Mucosa of descending colon (tissue), 3 donors: ENCODE data around the gene LRRC1. TPM values are rescaled to one million over a fixed set of nuclear protein-coding genes. Genes with fewer than 3 reads are reported as not detected.

Experiments
- ATAC-seq: fragments of 200-7000 bp; cut with Tn5 transposase; one replicate; pipeline ENCODE4 v1.9.1; 2020; ENCODE audit warnings: mild to moderate bottlenecking, moderate library complexity
- DNase-seq, 3 donors: peaks; one replicate each; pipeline ENCODE4 v3.0.0-alpha.2; 2020
- H3K36me3 ChIP-seq: fragments of 200-600 bp; one replicate; pipeline ENCODE4 v1.8.0; 2021; ENCODE audit warnings: low read depth, mild to moderate bottlenecking
- H3K4me1 ChIP-seq: fragments of 200-600 bp; one replicate; pipeline ENCODE4 v1.8.0; 2021; ENCODE audit warnings: low read depth, mild to moderate bottlenecking
- H3K4me3 ChIP-seq: fragments of 200-600 bp; one replicate; pipeline ENCODE4 v1.8.0; 2021; ENCODE audit warnings: mild to moderate bottlenecking
- H3K9me3 ChIP-seq: fragments of 200-600 bp; one replicate; pipeline ENCODE4 v1.8.0; 2021; ENCODE audit warnings: mild to moderate bottlenecking
- CTCF ChIP-seq: fragments of 200-600 bp; IDR thresholded peaks from one replicate; pipeline ENCODE4 v1.8.0; 2022; ENCODE audit warnings: antibody characterized with exemption, mild to moderate bottlenecking
- intact Hi-C, 2 donors: fragments of 100-400 bp; cut with DNase I in 1 of 2; cut with micrococcal nuclease in 1 of 2; formaldehyde crosslinking; loops; one replicate each; pipeline versions ENCODE4 v1.11.0 to v1.11.1; 2022; cut with DNase I, micrococcal nuclease
- total RNA-seq, 3 donors: library from RNA; stranded (reverse); fragmentation: NEBNext Ultra II Directional in 2 of 3; extraction: Animal tissue kit (Norgen Biotek cat#: 25700) in 2 of 3; gene quantifications; one replicate each; pipeline versions ENCODE4 v1.2.1 to v1.2.4, GENCODE V29; 2021 to 2023
- donor health status: DM: no; HTN: no; CAD: no; lungs with moderate emphysema.
- donor health status: DM: no; HTN: no; CAD: no.
- donor health status: DM: no; HTN: yes; CAD: no.

LRRC1 gene
- total RNA-seq, 3 donors from 2014 or later = 57.7 to 105 (median 89.4) TPM

- Histone ChIP-seq H3K9me3 (no peaks in the 10 kb centered on the region), H3K4me1 (peaks cover 6% of the 10 kb centered on the region), H3K4me3 (no peak overlapping the region), H3K36me3 (no peaks in the 10 kb centered on the region)
- no peak for ATAC-seq
- DNase-seq = no peak
- no peak for TF ChIP-seq CTCF
- intact Hi-C loops = no loop called here
Measured at GRCh38 chr6:53915026-53915691, 120.4 kb downstream of the LRRC1 start.

- intact Hi-C loops = no loop called here
- Histone ChIP-seq H3K4me3 (no peak overlapping the region), H3K36me3 (no peaks in the 10 kb centered on the region), H3K4me1 (peaks cover 6% of the 10 kb centered on the region), H3K9me3 (no peaks in the 10 kb centered on the region)
- ATAC-seq = no peak
- no peak for TF ChIP-seq CTCF
- no peak for DNase-seq
Measured at GRCh38 chr6:53916804-53917463, 122.1 kb downstream of the LRRC1 start.

- Histone ChIP-seq H3K4me3 (no peak overlapping the region), H3K4me1 (peaks cover 6% of the 10 kb centered on the region), H3K9me3 (no peaks in the 10 kb centered on the region), H3K36me3 (no peaks in the 10 kb centered on the region)
- intact Hi-C loops = no loop called here
- no peak for DNase-seq
- ATAC-seq = no peak
- no peak for TF ChIP-seq CTCF
Measured at GRCh38 chr6:53917464-53917842, 122.6 kb downstream of the LRRC1 start.

GRCh38 chr6:53918854-53919510 lies 124.2 kb downstream of the LRRC1 start:
- DNase-seq = no peak
- intact Hi-C loops = no loop called here
- TF ChIP-seq CTCF = no peak
- Histone ChIP-seq H3K4me3 (no peak overlapping the region), H3K4me1 (no peaks in the 10 kb centered on the region), H3K9me3 (no peaks in the 10 kb centered on the region), H3K36me3 (no peaks in the 10 kb centered on the region)
- no peak for ATAC-seq

GRCh38 chr6:53919881-53920360 lies 125.1 kb downstream of the LRRC1 start:
- no peak for TF ChIP-seq CTCF
- H3K9me3 ChIP-seq = no peaks in the 10 kb centered on the region
- peaks cover 3% of the 10 kb centered on the region for H3K4me1 ChIP-seq
- DNase-seq = no peak
- ATAC-seq = no peak
- no peaks in the 10 kb centered on the region for H3K36me3 ChIP-seq
- intact Hi-C loops = no loop called here
- no peak overlapping the region for H3K4me3 ChIP-seq
